ENCODE measurements around the gene PPL.

Gene PPL

DNA sequence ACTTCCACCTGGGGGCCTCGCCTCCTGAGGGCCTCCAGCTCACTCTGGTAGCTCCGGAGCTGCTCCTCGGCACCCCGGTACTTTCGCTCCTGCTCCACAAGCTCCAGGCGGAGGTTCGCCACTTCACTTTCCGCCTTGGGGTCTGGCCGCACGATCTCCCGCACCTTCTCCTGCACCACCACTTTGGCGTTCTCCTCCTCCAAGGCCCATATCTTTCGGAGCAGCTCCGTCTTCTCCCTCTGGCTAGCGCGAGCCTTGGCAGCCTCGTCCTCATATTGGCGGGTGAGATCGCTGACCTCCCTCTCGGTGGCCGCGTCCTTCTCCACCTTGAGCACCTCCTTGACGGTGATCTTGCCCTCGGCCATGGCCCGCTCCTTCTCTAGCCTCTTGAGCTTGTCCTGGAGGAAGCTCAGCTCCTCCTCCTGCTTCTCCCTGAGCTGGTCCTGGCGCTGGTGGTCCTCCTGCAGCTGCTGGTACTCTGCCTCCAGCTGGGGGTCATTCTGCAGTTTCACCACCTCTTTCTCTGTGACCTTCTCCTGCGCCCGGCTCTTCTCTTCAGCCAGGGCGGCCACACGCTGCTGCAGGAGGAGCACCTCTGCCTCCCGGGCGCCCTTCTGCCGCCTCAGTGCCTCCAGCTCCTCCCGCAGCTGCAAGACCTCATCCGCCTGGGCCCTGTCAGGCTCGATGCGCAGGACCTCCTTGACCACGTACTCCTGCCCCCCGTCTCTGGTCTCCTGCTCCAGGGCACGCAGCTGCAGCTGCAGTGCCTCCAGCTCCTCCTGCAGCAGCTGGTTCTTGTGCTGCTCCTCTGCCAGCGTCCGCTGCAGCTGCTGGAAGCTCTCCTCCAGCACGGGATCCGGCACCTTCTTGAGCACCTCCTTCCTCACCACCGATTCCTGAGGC, 51.7 kb downstream of the PPL start:
- no peak for DNase-seq (ENCODE audit: low spot score)

DNA sequence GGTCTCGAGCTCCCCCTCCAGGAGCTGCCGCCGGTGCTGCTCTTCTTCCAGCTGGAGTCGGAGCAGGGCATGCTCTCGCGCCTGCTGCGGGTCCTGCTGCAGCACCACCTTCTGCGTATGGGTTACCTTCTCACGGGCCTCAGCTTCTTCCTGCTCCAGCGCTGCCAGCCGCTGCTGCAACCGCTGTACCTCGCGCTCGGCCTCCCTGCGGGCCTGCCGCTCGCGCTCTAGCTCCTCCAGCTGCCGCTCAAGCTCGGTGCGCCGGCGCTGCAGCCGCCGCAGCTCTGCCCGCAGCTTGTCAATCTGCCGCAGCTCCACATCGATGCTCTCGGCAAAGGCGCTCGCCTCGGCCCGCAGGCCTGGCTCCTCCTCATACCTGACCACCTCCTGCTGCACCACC, 52.7 kb downstream of the PPL start:
- no peak for DNase-seq (ENCODE audit: low spot score)

DNA sequence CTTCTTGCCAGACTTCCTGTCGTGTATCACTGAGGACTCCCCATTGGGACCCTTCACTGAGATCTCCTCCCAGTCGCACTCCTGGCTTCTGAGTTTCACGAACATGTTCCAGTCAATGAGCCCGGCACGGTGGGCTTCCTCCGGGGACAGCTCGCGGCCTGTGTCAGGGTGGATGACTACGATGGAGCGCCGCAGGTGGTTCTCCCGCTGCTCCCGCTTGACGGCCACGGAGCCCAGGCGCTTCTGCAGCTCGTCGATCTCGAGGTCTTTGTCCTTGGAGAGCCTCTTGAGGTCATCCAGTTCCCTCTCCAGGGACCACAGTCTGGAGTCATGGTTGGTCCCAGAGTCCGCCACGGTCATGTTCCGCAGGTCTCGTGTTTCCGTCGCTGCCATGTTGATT, 53.4 kb downstream of the PPL start:
- no peak for DNase-seq (ENCODE audit: low spot score)

DNA sequence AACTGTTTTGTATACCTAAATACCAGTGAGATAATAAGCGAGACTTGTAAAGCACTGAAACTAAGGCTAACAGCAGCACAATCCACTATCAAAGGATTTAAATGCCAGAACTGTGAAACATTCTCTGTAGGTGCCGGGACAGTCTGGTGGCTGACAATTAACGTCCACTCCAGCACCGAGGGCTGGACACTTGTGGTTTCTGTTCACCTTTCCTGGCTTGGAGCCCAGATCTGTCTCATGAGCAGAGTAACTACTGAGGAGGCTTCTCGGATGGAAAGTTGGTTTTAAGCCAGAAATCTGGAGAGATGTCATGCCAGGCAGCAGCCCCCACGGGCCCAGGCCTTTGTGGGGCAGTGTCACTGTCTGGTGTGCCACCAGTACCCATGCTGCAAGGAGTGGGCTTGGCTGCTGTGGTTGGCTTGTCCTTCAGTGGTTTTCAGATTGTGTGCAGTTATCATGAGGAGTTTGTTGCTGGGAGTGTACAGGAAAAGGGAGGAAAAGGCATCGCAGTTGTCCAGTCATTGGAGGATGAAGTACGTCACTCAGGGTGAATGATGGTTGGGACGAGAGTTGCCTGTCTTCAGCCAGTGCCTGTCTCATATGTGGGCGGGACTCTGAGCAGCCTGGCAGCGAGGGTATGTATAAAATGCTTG, 54.2 kb downstream of the PPL start:
- peak; percentile 27 for DNase-seq (ENCODE audit: low spot score)

DNA sequence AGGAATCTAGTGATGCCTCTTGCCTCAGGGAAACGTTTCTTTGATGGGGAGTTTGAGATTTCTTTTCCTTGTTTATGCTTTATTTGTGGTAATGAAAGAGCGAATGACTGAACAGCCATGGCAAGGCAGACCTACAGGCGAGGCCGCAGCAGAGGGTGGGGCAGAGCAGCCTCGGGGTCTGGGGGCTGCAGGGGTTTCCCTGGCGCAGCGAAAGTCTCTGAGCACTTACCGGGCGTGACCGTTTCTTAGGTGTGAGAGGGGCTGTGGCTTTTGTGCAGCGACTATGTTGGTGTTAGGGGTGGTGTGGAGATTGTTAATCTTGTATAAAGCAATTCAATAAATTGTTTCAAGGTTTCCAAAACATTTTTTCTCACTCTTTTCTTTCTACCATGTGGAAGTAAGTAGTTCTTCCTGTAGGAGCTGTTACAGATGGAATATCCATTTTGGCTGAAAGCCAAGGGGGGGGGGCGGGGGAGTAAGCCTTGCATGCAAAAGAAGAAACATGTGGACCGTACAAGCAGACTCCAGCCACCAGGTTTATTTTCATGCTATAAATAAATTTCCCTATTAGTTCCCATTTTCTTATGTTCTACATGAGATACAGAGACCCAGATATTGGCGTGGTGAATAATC, 54.8 kb downstream of the PPL start:
- peak; percentile 46 for DNase-seq (ENCODE audit: low spot score)

DNA sequence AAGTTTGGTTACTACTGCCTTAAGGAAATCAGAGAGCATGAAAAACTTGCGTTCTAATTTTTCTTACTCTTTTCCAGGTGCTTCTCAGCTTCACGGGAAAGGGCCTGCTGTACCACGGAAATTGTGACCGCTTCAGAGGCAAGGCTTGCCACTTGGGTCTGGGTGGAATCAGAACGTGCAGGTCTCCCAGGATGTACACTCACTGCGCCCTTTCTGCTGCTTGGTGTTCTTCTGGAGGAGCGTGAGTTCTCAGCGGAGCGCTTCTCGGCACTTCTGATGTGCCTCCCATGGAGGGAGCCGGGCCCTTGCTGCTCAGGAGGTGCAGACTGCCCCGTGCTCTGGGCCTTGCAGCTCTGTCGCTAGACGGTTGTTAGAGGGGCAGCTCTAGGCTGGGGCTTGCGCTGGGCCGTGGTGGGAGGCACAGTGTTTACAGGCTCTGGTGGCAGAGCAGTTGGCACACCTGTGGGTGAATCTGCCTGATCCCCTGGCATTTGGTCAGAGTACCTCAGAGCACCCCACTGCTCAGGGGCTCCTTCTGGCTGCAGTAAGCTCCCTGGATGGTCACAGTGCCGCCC, 56.9 kb downstream of the PPL start:
- no peak for DNase-seq (ENCODE audit: low spot score)

DNA sequence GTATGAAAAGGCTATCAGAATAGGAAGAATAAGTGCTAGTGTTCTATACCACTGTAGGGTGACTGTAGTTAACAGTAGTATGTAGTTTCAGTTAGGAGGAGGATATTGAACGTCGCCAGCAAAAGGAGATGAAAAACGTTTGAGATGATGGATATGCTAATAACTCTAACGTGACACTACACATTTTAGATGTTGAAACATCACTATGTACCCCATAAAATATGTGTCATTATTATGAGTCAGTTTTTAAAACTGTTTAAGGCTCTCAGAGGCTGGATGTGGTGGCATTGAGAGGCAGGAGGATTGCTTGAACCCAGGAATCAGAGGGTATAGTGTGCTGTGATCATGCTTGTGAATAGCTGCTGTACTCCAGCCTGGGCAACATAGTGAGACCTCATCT, 57.9 kb downstream of the PPL start:
- DNase-seq (ENCODE audit: low spot score): peak; percentile 29

DNA sequence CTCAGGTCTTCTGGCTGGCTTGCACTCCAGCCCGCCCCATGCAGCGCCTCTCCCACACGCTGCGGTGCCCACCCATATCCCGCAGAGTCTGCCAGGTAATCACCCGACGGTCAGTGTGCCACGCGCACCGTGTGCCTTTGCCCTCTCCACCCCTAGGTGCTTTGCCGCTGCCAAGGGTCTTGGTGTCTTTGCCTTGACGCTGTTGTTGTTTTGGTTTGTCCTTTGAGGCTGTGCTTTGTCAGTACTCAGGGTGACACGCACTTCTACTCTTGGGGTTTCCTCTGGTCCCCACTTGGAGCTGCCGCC, 59.6 kb downstream of the PPL start:
- no peak for DNase-seq (ENCODE audit: low spot score)

DNA sequence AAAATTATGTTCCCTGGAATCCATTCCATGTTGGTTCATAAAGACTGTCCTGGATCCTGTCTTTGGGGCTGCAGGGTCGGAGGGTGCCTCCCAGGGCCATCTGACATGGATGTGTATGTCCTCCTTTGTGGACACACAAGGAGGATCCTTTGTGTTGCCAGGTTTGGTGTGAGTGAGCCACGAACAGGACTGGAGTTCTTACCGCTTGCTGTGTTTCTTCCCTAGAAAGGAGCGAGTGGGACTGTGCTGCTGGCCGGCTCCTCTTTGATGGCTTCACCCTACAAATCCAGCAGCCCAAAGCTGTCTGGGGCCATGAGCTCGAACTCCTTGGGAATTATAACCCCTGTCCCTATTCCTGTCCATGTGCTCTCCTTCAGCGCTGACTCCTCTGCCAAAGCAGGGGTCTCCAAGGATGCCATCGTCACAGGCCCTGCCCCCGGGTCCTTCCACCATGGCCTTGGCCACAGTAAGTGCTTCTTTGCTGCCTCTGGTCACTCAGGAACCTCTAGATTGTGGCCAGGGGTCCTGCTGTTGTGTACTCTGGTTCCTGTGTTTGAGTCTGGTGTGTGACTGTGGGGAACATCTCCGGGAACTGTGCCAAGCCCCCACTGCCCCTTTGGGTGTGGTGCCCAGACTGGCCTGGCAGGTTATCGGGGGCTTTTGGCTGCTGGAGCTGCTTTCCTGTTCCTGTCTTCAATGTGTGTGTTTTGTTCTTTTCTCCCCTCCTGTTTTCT, 60.1 kb downstream of the PPL start:
- no peak for DNase-seq (ENCODE audit: low spot score)

DNA sequence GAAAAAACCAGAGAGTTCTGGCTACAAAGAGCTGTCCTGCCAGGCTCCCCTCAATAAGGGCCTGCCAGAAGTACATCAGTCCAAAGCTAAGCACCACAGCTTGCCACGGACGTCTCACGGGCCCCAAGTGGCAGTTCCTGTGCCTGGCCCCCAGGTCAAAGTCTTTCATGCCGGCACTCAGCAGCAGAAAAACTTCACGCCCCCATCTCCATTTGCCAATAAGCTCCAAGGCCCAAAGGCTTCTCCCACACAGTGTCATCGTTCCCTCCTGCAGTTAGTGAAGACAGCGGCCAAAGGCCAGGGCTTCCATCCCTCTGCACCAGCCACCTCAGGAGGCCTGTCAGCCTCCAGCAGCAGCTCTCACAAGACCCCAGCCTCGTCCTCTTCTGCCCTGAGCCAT, 62.3 kb downstream of the PPL start:
- no peak for DNase-seq (ENCODE audit: low spot score)

DNA sequence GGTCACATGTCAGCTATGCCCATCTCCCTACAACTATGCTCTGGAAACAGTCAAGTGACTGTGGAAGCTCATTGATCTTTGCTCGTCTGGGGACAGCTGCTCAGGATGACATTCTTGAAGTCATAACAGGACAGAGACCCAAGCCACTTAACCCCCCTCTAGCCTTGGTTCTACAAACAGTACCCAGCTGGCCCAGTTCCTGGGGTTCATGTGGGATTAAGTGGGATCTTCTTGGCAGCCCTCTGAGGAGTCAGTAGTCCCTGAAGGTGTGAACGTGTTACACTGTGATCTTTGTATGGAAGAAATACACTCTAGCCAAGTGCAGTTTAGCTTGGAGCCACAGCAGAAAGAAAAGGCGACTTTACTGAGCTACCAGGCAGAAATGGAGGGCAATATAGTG, 63.9 kb downstream of the PPL start:
- no peak for DNase-seq (ENCODE audit: low spot score)

DNA sequence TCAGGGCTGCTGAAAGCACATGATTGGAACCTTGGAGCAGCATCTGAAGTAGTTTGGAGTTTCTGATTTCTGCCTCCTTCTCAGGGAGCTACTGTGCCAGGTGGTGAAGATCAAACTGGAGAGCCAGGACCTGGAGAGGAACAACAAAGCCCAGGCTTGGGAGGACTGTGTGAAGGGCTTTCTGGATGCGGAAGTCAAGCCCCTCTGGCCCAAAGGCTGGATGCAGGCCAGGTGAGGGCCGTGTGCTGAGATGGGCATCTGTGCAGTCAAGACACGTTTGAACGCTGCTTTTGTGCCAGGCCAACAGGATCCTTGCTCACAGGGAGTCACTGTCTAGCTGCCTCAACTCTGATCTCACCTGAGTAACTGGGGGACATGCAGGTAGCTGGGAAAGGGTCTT, 65.9 kb downstream of the PPL start:
- DNase-seq (ENCODE audit: low spot score): no peak

DNA sequence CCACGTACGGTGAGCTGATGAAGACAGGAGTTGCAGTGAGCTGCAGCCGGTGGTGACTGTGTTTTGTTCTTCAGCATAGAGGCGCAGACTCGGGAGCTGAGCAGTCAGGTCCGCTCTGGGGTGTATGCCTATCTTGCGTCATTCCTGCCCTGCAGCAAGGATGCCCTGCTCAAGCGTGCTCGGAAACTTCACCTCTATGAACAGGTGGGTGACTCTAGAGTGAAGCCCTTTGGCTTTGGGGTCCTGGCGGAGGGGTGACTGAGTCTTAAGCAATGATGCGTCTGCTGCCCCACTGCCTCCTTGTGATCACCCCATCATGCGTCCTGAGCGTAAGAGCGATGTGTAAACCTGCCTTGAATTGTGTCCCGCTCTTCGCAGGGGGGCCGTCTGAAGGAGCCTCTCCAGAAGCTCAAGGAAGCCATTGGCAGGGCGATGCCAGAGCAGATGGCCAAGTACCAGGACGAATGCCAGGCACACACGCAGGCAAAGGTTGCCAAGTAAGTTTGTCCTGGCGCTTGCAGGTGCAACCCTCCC, 66.7 kb downstream of the PPL start:
- DNase-seq (ENCODE audit: low spot score): no peak

DNA sequence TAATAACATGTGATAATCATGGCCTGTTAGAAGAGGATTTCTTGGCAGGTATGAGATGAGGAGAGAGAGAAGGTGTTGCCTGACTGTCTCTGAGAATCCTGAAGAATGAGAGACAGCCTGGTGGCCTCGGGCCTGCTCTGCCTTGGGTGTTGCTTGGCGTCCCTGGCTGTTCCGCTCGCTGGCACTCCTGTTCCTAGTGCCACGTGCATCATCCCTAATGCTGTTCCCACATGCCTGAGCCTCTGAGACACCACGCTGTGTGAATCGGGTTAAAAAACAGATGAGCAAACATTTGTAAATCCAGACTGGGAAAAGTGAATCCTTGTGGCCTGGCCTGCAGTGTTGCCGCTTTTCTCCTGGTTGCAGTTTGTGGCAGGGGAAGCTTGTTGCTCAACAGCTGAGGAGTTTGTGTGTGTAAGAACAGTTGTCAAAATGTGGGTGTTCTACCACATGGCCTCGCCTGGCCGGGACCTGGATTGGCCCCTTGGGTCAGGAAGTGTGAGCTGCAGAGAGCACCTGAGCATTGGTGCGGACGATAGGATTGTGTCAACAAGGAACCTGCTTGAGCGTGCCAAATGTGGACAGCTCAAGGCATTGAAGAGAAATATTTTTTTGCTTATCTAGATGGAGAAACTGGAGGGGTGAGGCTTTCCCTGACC, 67.7 kb downstream of the PPL start:
- DNase-seq (ENCODE audit: low spot score): no peak

DNA sequence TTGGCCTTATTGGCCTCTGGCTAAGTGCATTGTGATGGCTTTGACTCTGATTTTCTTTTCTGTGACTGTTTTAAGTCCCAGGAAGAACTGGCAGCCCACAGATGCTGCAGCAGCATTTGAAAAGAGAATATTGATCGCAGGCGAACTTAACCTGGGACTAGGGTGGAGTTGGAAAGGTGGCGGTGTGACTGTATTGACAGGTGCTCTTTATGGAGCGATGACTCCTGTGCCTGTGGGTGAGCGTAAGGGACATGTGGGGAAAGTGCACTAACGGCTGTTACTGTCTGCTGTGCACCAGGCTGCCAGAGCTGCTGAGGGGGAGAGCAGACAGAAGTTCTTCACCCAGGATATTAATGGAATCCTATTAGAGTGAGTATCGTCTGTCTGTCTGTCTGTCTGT, 68.4 kb downstream of the PPL start:
- no peak for DNase-seq (ENCODE audit: low spot score)

DNA sequence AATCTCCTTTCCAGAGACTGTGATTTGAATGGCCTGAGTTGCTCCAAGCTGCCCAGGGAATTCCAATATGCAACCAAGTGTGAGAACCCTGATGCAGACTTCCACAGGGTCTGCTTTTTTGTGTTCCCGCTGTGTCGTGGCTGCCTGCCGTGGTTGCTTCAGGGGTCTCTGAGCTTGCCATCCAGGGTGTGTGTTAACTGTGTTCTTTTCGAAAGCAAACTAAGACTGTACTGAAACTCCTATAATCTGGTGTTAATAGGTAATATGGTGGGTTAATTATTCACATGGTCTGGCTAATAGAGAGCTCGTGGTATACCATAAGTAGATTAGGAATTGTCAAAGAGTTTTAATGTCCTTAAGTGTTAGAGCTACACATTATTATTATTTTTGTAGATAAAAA, 68.9 kb downstream of the PPL start:
- no peak for DNase-seq (ENCODE audit: low spot score)

DNA sequence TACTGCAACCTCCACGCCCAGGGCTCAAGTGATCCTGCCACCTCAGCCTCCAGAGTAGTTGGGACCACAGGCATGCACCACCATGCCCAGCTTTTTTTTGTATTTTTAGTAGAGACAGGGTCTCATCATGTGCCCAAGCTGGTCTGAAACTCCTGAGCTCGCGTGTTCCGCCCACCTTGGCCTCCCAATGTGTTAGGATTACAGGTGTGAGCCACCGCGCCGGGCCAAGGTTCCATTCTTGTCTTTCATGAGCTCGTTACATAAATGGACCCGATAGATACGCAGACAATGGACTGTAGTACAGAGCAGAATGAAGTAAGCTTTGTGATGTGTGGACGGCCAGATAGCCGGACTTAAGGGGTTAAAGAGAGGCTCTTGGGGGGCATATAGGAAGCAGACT, 70.4 kb downstream of the PPL start:
- DNase-seq (ENCODE audit: low spot score): no peak

DNA sequence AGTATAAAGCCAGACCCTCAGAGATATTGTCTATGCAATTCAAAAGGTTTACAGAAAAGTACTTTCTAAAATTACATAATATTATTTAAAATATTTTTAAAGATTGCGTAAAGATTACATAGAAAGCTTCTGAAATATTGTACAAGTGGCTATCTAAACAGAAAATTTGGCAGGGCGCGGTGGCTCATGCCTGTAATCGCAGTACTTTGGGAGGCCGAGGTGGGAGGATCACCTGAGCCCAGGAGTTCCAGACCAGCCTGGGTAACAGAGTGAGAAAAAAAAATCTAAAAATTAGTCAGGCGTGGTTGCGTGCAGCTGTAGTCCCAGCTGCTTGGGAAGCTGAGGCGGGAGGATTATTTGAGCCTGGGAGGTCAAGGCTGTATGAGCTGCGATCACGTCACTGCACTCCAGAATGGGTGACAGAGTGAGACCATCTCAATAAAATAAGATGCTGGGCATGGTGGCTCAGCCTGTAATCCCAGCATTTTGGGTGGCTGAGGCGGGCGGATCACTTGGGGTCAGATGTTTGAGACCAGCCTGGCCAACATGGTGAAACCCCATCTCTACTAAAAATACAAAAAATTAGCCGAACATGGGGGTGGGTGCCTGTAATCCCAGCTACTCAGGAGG, 71.6 kb downstream of the PPL start:
- no peak for DNase-seq (ENCODE audit: low spot score)

DNA sequence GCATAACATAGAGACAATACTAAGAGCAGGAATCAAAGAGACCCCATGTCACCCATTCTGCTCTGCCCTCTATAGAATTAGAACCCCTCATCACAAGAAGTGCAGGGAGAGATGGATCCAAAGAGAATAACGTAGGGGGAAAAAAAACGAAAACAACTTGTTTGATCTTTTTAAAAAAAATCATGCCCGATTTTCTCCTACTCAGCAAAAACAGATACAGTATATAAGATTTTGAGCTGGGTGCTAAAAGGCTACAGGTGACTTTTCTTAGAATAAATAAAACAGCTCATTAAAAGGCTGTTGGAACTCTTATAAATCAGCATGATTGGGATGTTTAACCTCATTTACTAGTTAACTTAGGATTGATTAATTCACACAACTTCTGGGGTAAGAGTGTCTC, 72.2 kb downstream of the PPL start:
- no peak for DNase-seq (ENCODE audit: low spot score)

DNA sequence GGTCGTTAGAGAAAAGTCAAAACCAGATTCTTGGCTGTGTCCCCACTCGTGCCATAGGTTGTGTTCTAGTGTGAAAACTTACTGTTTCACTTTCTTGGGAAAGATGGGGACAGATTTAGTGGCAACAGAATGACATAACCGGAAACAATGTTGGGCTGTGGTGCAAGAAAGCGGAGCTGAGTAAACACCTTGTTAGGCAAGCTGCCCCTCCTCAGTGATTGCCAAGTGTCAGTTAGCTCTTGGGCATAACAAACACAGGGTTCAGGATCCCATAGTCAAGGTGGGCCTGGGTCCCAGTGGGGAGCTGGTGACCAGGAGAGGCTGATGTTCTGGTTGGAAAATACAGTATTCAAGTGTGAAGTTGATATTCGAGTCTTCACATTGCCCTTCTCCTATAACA, 74.3 kb downstream of the PPL start:
- DNase-seq (ENCODE audit: low spot score): no peak

DNA sequence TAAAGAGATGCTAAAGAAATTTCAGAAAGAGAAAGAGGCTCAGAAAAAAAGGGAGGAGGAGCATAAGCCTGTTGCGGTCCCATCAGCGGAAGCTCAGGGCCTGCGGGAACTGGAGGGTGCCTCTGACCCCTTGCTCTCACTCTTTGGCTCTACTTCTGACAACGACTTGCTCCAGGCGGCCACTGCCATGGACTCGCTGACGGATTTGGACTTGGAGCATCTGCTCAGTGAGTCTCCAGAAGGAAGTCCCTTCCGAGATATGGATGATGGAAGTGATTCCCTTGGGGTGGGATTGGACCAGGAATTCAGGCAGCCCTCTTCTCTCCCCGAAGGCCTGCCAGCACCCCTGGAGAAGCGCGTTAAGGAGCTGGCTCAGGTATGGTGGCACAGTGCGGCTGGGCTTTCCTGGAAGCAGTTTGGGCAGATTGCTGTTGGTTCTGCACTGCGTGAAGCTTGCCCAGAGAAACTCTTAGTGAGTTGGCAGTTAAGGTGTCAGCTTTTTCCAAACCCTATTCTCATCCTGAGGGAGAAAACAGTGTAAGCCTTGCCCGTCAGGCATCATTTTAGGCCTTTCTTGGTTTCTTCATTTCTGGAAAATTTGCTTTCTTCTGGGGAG, 76.1 kb downstream of the PPL start:
- DNase-seq (ENCODE audit: low spot score): no peak
